Tongue (tissue), 2 donors: ENCODE results near the gene STIM1. TPM values are rescaled to one million over a fixed set of nuclear protein-coding genes. Genes with fewer than 3 reads are reported as not detected.
"Not testable (repeated sequence)": the region's sequence is repeated elsewhere in the genome, so short reads cannot be mapped to it uniquely, and the experiment has no call there.

Experiments
- DNase-seq: peaks from one replicate; pipeline ENCODE4 v3.0.0-alpha.2; 2015
- total RNA-seq: library from RNA; depleted of rRNA; stranded (reverse); fragments of >200 nt; gene quantifications from one replicate; pipeline ENCODE4 v1.2.3, GENCODE V29; 2014

Gene STIM1
- total RNA-seq, 1 donor from 2014 or later = 71.0 TPM

DNA sequence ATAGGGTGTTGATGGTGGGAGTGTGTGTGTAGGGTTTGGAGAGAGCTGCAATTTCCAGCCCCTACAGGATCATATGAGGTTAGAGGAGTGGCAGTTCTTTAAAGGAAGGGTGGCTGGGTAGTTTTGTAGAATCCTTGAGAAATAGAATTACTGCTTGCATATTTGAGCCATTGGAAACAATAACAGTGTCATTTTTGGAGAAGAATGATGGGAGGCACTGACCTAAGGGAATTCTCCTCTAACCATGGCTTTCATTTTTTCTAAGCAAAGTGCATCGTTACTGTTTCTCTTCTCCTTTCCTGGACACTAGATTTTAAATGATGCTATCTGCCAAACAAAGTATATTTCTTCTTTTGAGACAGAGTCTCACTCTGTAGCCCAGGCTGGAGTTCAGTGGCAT is 172.3 kb downstream of the STIM1 start:
- no peak for DNase-seq

DNA sequence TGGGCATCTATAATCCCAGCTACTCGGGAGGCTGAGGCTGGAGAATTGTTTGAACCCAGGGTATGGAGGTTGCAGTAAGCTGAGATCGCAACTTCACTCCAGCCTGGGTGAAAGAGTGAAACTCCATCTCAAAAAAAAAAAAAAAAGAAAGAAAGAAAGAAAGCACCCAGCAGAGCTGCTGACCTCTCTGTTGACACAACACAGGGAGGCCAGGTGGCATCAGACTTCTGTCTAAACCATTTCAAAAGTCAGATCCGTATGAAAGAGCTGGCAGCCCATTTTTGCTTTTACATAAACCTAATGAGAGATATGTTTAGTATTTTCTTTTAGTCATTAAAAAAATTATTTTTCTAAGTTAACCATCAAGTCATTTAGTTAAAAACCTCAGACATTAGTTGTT is 174.7 kb downstream of the STIM1 start:
- no peak for DNase-seq

DNA sequence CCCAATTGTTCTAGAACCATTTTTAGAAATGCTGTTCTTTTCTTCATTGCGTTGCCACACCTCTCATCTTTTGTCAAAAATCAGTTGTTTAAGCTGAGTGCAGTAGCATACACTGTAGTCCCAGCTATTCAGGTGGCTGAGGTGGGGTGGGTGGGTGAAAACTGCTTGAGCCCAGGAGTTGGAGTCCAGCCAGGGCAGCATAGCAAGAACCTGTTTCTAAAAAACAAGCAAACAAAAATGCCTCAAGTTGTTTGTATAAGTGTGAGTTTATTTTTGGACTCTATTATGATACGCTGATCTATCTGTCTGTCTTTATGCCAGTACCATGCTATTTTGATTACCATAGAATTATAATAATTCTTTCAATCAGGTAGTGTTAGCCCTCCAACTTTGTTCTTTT is 176.6 kb downstream of the STIM1 start:
- DNase-seq = no peak

DNA sequence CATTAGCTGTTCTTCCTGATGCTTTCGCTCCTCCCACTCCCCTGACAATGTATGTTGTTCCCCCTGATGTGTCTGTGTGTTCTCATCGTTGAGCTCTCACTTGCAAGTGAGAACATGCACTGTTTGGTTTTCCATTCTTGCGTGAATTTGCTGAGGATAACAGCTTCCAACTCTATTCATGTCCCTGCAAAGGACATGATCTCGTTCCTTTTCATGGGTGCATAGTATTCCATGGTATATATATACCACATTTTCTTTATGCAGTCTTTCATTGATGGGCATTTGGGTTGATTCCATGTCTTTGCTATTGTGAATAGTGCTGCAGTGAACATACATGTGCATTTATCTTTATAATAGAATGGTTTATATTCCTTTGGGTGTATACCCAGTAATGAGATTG is 180.5 kb downstream of the STIM1 start:
- no peak for DNase-seq

DNA sequence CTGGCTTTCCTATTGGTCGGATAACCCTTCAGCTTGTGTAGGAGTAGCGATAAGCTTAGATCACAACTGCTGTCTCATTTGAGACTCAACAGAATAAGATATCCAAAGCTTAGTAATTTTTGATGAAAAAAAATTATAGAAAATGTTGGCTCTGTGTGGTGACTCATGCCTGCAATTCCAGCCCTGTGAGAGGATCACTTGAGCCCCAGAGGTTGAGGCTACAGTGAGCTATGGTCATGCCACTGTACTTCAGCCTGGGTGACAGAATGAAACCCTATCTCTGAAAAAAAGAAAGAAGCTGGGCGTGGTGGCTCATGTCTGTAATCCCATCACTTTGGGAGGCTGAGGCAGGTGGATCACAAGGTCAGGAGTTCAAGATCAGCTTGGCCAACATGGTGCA is 183.5 kb downstream of the STIM1 start:
- no peak for DNase-seq

DNA sequence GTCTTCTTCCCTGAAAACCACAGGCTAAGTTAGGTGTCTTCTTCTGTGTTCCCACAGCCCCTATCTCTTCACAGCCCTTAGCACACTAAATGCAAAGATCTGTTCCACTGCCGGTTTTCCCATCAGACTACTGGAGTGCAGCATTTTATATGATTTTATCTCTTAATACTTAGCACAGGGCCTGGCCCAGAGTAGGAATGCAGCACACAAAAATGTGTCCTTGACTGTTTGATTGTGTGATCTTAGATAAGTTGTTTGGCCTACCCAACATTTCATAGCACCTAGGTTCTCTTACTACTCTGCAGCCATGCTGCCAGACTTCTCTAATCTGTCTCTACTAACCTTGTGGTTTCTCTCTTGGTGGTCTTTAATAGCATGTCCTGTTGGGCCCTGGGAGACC is 185.0 kb downstream of the STIM1 start:
- DNase-seq = no peak

DNA sequence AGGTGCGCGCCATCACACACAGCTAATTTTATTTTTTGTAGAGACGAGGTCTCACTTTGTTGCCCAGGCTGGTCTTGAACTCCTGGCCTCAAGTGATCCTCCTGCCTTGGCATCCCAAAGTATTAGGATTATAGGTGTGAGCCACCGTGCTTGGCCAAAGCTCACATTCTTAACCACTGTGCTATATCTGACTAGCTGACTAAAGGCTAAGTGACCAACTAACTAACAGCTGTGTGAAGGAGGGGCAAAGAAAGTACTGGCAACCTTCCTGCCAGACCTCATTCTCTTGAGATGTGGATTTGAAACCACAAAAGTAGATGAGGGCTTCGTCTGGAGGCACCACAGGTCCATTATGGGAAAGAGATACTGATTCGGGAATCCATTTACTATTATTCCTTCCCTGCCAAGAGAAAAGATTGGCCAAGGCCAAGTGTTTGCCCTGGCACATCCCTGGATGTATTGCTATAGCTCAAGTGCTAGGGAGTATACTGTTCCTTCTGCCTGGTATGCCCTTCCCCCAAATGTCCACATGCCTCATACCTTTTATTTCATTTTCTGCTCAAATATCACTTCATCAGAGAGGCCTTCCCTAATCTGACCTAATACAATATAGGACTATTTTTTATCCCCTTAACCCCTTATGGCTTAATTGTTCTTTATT is 186.4 kb downstream of the STIM1 start:
- DNase-seq = no peak

DNA sequence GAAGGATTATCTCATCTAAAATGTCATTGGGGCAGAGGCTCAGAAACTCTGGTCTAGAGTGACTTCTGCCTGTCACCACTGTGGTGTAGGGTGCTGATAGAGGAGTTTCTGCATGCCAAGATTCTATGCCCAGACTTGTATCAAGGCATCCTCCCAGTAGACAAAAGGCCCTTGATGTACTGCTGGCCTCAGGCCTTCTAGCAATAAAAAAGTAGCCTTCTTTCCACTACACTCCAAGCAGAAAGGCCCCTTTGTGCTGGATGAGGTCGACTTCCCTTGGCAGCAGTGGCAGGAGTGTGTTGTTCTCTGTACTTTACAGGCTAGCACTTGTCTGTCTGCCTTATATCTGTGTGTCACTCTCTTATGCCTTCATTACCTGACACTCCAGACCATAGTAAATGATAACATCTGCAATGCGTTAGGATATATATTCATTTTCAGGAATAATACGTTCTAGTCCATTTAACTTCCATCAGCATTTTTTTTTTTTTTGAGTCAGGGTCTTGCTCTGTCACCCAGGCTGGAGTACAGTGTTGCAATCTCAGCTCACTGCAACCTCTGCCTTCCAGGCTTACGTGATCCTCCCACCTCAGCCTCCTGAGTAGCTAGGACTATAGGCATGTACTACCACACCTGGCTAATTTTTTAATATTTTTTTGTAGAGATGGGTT is 189.6 kb downstream of the STIM1 start:
- peak; percentile 76 for DNase-seq

DNA sequence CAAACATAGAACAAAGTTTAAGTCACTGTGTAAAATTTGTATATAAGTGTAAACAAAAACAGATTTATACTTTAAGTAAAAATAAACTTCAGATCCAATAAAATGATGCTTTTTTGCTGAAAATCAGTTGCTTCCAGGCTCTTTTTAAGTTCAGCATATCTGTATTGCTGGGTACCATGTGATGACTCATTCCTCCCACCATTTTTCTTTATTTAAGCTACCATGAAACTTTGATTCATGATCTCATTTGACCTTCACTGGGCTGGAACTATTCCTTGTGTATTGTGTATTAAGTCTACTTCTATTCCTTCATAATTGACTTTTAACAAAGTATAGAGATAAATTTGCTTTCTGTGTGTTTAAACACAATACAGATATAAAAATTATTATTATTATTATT is 192.9 kb downstream of the STIM1 start:
- no peak for DNase-seq

DNA sequence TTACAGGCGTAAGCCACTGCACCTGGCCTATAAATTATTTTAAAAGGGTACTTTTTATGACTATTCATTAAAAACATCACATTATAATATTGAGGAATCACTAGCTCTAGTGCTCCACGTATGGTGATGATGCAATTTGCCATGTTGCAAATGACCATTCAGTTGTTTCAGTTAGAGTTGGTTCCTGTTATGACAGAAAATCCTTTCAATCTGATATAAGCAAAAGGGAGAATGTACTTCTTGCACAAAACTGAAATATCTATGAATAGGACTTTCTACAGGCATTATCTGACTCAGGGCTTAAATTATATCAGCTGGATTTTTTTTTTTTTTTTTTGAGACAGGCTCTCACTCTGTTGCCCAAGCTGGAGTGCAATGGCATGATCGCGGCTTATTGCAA is 193.5 kb downstream of the STIM1 start:
- DNase-seq = no peak

DNA sequence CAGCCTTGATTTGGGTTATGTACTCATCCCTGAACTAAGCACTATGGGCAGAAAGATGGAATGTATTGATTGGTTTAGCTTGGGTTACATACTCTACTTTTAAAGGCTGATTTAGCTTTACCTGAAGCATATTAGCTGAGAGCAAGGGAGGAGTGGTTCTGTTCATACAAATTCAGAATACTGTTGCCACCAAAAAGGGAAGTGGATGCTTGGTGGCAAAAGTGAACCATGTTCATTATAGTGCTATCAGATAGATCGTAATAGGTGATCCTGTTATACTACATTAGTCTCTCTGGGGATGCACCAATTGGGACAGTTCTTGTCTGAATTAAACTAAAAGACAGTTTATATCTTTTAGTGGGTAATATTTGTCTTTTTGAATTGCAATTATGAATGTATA is 194.7 kb downstream of the STIM1 start:
- DNase-seq = no peak

DNA sequence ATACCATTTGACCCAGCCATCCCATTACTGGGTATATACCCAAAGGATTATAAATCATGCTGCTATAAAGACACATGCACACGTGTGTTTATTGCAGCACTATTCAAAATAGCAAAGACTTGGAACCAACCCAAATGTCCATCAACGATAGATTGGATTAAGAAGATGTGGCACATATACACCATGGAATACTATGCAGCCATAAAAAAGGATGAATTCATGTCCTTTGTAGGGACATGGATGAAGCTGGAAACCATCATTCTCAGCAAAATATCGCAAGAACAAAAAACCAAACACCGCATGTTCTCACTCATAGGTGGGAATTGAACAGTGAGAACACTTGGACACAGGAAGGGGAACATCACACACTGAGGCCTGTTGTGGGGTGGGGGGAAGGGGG is 197.7 kb downstream of the STIM1 start:
- not testable (repeated sequence) for DNase-seq

DNA sequence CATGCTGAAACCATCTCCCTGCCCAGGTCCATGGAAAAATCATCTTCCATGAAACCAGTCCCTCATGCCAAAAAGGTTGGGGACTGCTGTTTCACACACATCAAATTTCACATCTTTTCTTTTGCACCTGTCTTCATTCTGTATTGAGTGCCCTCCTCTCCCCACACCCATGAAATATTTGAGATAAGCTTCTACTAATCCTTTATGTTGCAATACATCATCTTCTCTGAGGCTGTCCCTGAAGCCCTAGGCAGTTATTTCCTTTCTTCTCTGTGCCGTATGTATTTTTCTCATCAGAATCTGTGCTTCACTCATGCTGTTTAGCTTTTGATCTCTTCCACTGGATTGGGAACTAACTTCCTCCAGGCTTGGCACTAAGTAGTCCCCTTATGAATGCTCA is 199.2 kb downstream of the STIM1 start:
- no peak for DNase-seq

DNA sequence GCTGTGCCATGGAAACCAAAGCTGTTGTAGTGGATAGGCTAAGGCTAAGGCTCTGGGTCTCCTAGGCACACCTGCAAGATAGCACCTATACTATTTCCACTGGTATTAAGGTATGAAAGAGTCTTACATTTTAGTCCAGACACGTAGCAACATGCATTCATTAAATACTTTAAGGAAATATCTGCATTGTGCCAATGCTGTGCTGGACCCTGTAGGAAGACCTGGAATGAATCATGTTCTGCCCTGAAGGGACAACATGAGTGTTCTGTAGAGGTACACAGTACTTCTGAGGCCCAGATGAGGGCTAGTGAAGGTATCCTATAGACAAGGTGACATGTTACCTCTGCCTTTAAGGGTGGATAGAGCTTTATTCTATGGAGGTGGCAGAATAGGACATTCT is 204.0 kb downstream of the STIM1 start:
- no peak for DNase-seq

DNA sequence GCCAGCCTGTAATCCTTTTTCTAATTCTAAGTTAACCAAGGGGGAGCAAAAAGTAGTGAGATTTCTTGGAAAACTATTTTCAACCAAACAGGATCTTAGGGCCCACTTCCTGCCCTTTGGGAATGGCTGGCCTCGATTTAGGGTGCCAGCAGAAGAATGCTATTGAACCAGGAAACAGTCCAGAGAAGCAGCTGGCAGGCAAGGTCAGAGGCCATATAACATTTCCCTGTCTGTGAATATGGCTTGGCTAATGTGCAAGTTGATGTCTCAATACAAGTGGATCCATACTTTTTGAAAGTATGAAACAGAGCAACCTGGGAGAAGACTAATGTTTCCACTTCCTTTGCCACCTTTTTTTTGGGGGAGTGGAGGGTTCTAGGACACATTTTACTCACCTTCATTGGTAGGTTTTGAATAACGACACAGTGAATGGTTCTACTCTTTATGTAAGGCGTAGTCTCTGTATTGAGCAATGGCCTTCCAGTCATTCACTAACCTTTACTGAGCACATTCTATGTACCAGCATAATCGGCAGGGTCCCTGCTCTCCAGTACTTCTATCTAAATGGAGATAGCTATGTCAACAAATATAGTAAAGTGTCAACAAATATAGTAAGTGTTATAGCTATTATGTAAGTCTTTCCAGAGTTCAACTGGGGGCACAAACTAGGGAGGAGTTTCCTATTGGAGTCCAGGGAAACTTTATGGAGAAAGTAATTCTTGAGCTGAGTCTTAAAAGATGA is 204.9 kb downstream of the STIM1 start:
- no peak for DNase-seq

DNA sequence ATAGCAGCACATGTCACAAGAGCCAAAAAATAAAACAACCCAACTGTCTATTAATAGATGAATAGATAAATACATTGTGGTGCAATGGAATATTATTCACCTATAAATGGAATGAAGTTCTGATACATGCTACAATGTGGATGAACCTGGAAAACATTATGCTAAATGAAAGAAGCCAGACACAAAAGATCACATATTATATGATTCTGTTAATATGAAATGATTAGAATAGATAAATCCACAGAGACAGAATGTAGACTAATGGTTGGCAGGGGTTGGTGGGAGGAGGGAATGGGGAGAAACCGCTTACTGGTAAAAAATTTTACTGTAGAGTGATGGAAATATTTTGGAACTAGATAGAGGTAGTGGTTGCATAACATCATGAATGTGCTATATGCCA is 206.2 kb downstream of the STIM1 start:
- no peak for DNase-seq

DNA sequence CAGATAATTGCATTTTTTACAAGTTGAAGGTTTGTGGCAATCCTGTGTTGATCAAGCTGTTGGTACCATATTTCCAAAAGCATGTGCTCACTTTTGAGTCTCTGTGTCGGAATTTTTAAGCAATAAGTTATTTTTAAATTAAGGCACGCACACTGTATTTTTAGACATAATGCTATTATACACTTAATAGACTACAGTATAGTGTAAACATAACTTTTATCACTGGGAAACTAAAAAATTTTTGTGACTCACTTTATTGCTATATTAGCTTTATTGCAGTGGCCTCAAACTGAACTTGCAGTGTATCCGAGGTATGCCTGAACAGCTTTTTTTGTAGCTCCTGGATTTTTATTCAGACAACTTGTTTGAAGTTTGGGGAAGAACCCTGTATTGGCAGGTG is 207.9 kb downstream of the STIM1 start:
- no peak for DNase-seq

DNA sequence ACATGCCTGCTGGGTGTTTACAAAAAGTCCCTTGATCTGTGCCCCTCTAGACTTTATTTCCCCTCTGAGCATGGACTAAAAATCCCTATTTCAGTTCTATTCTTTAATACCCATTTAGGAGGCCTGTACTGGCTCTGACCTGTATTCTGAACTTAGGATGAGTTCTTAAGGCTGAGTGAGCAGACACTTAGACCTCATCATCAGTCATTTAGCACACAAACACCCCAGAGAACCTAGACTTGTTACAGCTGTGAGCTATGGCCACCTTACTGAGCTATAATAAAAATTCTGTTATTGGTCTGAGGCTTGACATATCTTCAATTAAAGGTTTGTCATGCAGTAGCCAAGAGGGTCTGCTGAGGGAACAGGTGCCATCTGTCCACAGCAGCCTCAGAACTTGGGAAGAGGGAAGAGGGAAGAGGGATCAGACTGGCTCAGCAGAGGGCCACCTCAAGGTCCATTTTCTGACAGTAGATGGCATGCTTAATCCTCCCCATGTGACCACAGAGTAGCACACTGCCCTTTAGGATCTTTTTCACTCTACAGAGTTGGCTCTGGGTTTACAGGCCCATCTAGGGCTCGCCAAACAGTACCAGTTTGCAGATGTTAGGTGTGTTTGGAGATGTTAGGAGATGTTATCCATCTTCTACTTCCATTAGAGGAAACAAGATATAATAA is 209.0 kb downstream of the STIM1 start:
- no peak for DNase-seq

DNA sequence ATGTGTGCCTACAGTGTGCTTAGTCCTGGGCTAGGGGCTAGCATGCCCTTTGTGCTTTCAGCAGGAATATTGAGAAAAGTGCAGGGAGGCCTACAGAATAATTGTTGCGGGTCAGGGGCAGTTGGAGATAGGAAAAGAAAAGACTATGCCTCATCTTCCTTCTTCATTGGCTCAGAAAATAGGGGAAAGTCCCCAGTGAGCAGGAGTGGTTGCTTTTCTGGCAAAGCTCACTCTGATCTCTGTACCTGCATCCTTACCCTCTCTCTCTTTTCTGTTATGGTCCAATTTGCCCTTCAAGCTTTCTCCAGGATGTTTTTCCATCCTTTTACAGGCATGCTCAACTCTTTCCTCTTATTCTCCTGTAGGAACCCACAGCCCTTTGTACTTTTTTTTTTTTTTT is 209.6 kb downstream of the STIM1 start:
- no peak for DNase-seq

DNA sequence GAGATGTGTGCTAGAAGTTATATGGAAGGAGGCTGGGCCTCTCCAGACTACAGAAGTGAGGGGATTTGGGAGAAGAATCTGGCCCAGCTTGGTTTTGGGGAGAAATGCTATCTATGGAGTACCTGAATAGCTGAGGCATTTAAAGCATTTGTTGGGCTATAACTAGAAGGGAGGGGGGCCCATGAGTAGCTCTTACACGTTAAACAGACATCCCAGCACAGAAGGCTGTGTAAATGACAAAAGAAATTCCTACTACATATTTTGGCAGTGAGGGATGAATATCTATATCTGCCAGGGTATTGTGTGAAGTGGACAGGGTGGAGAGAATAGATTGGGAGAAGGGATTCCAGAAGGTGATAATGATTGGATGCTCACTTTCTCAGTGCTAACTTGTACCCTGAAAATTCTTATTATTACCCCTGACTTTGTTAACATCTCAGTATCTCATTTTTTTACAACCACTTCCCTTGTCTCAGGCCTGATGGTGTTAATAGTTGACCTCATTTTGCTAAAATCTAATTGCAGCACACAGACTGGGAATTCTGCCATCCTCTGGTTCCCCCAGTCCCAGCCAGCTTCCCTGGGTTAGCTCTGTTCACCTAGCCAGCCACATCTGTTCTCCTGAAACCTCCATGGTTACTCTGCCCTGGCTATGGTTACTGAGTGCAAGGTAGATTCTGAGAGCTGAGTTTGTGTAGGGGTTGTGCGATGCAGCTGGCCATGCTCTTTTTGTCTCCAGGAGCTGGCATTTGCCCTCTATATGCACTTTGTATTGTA is 210.3 kb downstream of the STIM1 start:
- no peak for DNase-seq

DNA sequence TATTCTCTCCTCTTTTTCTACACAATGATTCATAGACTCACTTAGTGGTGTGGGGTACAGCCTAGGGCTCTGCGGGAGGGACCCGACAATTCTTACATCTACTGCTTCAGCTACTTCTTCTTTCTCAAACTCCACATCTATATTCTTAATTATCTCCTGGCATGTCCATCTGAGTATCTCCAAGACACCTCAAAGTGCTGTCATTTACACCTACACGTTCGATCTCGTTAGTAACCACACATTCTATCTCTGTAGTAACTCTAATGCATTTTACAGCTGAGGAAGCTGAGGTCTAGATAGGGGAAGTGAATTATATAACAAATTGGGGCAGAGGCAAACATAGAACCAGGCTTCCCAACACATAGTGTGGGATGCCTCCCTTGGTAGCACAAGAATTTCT is 211.4 kb downstream of the STIM1 start:
- no peak for DNase-seq

DNA sequence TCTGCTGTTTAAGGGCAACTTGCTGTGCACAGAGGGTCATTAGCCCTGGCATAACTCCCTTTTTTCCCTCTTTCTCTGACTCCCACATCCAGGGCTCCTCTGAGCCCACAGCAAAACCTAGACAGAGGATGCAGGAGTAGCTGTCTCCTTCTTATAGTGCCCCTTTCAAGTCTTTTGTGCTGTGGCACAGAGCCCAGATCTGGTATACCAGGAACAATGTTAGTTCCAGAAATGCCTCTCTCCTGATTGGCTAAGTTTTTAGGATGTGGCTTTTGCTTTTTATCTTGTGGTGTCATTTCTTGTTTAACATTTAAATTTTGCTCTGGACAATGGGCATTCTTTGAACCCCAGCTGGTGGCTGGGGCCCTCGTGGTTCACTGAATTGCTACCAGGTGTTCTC is 213.5 kb downstream of the STIM1 start:
- DNase-seq = no peak
